GM11168 (cell line): ENCODE results near the gene CMIP.

Experiments
- in situ Hi-C: fragments of 300-500 bp; cut with MboI; formaldehyde crosslinking; loops from one replicate; pipeline ENCODE4 v1.12.0; 2022; ENCODE audit warnings: low sequenced_read_pairs; ENCODE audit not compliant: unreplicated experiment

Gene CMIP

DNA sequence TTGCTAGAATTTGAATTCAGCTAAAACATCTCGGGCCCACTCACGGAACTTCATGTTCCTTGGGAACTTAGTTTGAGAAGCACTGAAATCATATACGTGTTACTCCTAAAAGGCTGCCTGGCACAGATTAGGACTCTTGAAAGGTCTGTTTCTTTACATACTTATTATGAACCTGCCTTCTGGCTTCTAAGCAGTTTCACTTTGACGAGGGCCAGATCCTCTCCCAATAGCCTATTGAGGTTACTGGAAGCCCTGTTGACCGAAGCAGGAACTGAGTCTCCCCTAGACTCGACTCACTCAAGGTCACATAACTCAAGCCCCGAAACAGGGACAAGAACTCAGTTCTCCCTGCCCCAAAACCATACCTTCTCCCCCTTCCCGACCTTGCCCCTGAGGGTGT lies 212.6 kb downstream of the CMIP start:
- in situ Hi-C loops, result no loop called here

GRCh38 chr16:81657781-81658180 lies 213.2 kb downstream of the CMIP start:
- in situ Hi-C loops, result no loop called here

DNA sequence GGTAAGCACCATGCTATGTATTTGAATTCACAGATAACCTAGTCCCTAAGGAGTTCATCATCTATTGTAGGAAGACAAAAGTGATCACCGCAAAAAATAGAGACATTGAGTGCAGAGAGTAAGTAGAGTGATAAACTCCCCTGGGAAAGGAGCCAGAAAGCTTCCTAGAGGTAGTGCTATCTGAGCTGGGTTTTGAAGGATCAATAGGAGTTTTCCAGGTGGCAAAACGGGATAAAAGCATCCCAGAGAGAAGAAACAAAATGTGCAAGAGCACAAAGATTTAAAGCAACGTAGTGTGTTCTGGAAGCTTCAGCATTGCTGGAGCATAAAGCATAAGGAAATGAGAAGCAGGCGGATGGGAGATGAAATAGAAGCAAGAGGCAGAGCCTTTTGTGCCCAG lies 213.8 kb downstream of the CMIP start:
- in situ Hi-C loops, result no loop called here

GRCh38 chr16:81659249-81659648 lies 214.6 kb downstream of the CMIP start:
- in situ Hi-C loops, result no loop called here

GRCh38 chr16:81661082-81661481 lies 216.5 kb downstream of the CMIP start:
- in situ Hi-C loops, result no loop called here

DNA sequence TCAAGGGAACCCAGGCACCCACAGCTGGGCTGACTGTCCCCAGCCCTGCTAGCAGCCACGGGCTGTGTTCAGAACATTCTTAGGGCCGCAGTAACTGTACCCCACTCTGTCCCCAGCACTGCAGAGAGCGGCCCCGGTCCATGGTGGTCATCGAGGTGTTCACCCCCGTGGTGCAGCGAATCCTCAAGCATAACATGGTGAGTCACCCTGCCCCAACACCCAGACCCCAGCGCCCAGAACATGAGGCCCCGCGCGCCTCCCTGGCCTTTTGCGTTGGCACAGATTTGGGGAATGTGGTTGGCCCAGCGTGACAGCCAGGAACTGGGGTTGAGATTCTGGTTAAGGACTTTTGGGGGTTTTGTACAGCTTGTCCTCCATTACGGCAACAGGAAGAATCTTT lies 219.5 kb downstream of the CMIP start:
- in situ Hi-C loops, result no loop called here

- in situ Hi-C loops, result no loop called here
These were observed 221.0 kb downstream of the CMIP start for GRCh38 chr16:81665588-81665987.

DNA sequence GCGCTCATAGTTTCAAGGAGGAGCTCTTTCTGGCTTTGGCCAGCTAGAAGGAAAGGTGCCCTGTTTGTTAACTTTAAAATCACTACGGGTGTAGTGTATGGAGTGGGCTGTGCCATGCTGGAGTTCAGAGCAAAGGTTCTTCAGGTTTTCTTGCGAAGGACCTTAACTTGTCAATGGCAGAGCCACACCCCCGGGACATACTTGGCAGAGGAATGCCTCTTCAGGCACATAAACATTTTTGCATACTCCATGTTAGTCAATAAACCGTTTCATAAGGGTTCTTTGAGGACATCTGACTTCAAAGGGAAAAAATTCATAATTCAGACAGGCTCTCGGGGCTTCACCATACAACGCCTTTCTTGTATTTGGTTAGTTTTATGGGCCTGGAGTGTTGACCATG lies 221.5 kb downstream of the CMIP start:
- in situ Hi-C loops, result no loop called here

- in situ Hi-C loops, result no loop called here
These were observed 223.9 kb downstream of the CMIP start for GRCh38 chr16:81668243-81669097.

GRCh38 chr16:81669473-81670350 lies 225.1 kb downstream of the CMIP start:
- in situ Hi-C loops, result no loop called here

- in situ Hi-C loops, result no loop called here
These were observed 227.4 kb downstream of the CMIP start for GRCh38 chr16:81671738-81672597.

GRCh38 chr16:81673432-81673831 lies 228.8 kb downstream of the CMIP start:
- in situ Hi-C loops, result no loop called here

DNA sequence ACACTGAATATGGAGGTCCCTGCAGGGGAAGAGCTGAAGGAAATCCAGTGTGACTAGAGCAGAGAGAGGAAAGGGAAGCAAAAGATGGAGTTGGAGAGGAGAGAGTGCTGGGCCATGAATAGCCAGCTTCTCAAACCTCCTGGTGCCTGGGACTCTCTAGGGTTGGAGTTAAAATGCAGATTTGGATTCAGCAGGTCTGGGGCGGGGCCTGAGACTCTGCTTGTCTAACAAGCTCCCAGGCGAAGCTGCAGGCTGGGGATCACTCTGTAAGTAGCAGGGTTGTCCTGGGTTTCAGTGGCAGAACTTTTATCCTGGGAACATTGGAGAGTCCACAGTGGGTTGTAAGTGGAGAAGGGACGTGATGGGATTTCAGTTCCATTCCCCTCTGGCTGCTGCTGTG lies 231.1 kb downstream of the CMIP start:
- in situ Hi-C loops, result no loop called here

DNA sequence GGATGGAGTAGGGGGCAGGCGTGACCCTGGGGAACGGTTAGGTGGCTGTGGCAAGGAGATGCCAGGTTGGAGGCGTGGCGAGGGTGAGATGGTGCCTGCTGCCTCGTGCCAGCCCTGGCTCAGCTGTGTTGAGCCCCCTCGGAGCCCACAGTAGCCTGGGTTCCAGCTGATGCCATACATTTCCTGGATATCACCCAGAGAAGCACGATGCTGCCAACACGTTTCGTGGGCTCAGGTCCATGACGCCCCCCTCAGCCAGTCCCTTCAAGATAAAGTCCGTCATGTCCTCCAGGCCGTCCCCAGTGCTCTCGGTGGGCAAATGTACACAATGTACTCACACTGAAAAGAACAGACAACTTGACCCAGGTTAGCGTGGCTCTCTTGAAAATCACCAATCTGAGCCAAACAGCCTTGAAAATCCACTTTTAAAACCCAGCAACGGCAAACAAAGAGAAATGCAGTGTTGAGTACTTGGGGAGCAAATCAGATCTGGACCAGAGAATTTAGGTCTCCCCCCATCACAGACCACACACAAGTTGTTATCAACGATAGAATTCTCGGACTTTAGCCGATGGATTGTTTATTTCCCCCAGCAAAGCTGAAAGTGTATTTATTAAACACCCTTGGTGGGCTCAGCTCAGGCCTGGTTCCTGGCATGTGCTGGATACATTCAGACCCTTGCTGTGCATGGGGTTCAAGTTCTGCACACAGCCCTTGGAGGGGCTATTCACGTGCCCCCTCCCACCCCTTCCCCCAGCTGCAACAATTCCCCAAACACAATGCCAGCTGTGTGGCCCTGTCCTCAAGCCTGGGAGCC lies 231.7 kb downstream of the CMIP start:
- in situ Hi-C loops, result no loop called here

DNA sequence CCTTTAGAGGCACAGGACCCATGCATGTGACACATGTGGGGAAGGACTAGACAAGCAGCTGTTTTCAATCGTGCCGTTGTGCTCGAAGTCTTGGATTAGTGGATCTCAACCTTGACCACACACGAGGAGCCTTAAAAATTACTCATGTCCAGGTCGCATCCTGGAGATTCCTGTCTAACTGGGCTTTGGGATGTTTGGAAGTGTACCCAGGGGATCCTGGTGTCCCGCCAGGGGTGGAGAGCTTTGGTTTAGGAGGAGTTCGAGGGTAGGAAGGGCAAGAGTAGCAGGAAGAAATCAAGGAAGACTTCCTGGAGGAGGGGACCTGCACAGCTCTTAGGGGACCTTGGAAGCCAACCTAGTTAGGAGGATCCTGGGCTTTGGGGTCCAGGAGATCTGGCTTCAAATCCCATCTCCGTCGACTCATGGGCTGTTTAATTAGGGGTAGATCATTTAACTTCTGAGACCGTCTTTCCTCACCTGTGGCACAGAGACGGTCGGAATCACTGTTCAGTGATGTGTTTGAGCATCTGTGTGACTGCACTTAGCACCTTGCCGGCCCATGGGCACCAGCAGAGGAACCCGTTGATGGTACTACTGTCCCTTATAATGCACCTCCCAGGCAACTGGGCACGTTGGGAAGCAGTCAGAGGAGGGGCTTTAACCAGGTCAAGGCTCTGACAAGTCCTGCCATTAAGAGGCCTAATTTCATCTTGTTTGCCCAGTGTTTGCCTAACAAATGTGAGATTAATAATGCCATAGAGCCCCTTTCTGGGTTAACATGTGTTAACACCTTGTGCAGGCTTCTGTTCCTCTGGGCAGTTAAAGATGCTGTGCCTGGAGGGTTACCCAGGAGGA lies 232.5 kb downstream of the CMIP start:
- in situ Hi-C loops, result no loop called here

DNA sequence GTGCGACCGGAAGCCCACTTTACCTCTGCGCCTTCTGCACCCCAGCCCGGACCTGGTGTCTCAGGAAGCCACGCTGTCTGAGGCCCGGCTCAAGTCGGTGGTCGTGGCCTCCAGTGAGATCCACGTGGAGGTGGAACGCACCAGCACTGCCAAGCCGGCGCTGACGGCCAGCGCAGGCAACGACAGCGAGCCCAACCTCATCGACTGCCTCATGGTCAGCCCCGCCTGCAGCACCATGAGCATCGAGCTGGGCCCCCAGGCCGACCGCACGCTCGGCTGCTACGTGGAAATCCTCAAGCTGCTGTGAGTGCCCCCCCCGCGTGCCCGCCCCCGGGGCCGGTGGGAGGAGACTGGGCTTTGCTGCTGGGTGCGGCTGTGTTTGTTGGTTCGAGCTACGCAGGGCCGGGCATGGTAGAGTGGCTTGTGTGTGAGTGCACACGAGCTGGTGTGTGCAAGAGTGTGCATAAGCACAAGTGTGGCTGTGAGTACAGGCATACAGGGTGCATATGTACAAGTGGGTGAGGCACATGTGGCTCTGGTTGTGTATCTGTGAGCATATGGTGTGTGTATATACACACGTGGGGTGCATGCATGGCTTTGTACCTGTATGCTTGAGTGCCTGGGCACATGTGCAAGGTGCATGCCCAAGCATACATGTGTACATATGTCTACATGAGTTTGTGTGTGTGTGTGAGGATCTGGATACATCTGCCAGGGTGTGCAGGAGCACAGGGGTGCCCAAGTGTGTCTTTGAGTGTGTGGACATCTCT lies 233.9 kb downstream of the CMIP start:
- in situ Hi-C loops, result no loop called here

DNA sequence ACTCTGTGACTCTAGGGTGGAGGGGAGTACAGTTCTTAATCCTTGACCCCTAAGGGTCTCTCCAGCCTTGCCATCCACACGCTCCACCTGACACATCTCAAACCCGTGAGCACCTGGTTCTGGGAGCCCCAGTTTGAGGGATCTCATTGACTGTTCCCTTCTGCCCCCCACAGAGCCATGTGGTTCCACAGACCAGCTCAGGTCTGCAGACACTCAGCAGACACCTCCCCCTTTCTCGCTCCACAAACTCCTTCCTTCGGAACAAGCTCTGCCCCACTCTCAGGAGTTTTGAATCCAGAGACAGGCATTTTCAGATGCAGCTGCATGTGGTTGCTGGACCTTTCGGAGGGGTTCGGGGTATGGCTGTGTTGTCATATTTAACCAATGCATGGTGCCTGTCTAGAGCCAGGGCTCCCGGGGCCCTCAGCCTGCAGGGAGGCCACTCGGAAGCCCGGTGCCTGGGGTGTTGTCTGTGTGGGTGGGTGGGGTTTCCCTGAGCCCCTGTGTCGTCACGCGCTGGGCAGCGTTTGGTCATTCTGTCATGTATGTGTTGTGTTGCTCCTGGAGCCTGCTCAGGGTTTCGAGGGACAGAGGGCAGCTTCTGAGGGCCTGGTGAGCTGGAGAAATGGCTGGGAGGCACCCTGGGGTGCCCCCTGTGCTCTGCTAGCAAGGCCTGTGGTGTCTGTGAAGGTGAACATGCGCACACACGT lies 235.3 kb downstream of the CMIP start:
- in situ Hi-C loops, result no loop called here
